Adrenal gland (tissue), 5 donors: ENCODE measurements around the gene TTC34.

ENCODE experiments used
- POLR2A ChIP-seq, 2 donors: fragments of 450-650 bp; IDR thresholded peaks; one replicate each; pipeline ENCODE4 v1.6.1; 2017; ENCODE audit warnings: antibody characterized with exemption in 2 of 2, mild to moderate bottlenecking in 2 of 2, moderate library complexity in 1 of 2
- TF ChIP-seq, protein P1 (sequence below), 6 experiments: fragments of 450-650 bp in 4 of 6; fragments of 200-600 bp in 2 of 6; sonication (generic) in 1 of 6; IDR thresholded peaks; 1 replicate in 5 of 6; 2 replicates in 1 of 6; pipeline versions ENCODE4 v1.5.1 to v1.8.0; 2016 to 2021; ENCODE audit warnings: antibody characterized with exemption in 6 of 6, mild to moderate bottlenecking in 2 of 6, moderate library complexity in 1 of 6
- donor health status: DM: no; HTN: no; CAD: no.

DNA sequence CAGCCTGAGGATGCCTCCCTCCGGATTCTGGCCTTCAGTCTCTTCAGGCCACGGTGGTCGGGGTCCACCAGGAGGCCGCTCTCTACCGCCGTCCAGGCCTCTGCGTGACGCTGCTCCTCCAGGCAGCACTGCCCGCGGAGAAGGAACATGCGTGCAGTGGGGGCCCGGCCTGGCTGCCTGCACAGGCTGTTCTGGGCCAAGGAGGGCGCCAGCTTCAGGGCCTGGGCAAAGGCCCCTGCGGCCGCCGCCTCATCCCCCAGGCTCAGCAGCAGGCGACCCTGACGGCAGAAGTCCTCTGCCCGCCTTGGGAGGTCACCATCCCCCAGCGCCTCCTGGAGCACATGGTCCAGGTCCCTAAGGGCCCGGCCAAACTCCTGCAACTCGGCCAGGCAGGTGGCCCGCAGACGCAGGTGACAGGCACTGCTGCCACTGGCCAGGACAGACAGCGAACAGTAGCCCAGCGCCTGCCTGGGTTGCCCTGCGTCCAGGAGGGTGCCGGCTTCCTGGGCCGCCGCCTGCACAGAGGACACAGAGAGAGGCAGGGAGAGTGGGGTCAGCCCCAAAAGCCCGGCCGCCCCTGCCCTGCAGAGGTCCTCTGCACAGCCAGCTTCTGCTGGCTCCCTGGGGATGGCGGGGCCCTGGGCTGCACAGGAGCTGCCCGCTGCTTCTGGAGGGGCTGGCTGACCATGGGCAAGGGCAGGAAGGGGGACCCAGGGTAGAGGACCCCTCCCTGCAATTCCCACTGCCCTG is 159.9 kb downstream of the TTC34 start:
- TF ChIP-seq, protein P1, sequence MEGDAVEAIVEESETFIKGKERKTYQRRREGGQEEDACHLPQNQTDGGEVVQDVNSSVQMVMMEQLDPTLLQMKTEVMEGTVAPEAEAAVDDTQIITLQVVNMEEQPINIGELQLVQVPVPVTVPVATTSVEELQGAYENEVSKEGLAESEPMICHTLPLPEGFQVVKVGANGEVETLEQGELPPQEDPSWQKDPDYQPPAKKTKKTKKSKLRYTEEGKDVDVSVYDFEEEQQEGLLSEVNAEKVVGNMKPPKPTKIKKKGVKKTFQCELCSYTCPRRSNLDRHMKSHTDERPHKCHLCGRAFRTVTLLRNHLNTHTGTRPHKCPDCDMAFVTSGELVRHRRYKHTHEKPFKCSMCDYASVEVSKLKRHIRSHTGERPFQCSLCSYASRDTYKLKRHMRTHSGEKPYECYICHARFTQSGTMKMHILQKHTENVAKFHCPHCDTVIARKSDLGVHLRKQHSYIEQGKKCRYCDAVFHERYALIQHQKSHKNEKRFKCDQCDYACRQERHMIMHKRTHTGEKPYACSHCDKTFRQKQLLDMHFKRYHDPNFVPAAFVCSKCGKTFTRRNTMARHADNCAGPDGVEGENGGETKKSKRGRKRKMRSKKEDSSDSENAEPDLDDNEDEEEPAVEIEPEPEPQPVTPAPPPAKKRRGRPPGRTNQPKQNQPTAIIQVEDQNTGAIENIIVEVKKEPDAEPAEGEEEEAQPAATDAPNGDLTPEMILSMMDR (IDR thresholded peaks at IDR 0.05): no peak
- TF ChIP-seq POLR2A (IDR thresholded peaks at IDR 0.05): no peak
